ENCODE measurements around the gene SPAG9.

The SPAG9 gene

DNA sequence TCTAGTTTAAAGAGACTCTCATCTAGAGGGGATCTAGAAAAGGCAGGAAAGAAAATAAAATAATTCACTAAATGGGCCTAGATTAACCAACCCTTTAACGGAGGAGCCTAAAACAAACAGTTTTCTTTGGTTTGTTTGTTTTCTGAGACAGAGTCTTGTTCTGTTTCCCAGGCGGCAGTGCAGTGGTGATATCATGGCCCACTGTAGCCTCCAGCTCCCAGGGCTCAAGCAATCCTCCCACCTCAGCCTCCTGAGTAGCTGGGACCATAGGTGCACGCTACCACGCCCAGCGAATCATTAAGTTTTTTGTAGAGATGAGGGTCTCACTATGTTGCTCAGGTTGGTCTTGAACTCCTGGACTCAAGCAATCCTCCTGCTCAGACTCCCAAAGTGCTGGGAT is 132.2 kb downstream of the SPAG9 start:
- no peak for DNase-seq (ENCODE audit: low spot score)

GRCh38 chr17:50986989-50987660 is 133.5 kb downstream of the SPAG9 start:
- no peak for DNase-seq (ENCODE audit: low spot score)

DNA sequence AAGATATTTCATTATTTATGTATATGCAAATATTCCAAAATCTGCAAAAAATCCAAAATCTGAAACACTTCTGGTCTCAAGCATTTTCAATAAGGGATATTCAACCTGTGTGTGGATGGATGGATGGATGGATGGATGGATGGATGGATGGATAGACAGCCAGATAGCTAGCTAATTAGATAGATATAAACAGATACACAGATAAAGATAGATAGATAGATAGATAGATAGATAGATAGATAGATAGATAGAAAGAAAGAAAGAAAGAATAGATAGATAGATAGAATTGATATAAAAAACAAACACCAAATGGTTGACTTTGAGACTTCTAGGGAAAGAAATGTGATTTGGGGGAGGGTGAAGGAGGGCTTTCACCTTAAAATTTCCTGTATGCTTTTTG is 139.4 kb downstream of the SPAG9 start:
- no peak for DNase-seq (ENCODE audit: low spot score)

- DNase-seq (ENCODE audit: low spot score): no peak
Observed at GRCh38 chr17:50979524-50979927, 141.1 kb downstream of the SPAG9 start.

GRCh38 chr17:50977487-50978159 is 143.0 kb downstream of the SPAG9 start:
- no peak for DNase-seq (ENCODE audit: low spot score)

- DNase-seq (ENCODE audit: low spot score): no peak
Observed at GRCh38 chr17:50976951-50977472, 143.7 kb downstream of the SPAG9 start.

DNA sequence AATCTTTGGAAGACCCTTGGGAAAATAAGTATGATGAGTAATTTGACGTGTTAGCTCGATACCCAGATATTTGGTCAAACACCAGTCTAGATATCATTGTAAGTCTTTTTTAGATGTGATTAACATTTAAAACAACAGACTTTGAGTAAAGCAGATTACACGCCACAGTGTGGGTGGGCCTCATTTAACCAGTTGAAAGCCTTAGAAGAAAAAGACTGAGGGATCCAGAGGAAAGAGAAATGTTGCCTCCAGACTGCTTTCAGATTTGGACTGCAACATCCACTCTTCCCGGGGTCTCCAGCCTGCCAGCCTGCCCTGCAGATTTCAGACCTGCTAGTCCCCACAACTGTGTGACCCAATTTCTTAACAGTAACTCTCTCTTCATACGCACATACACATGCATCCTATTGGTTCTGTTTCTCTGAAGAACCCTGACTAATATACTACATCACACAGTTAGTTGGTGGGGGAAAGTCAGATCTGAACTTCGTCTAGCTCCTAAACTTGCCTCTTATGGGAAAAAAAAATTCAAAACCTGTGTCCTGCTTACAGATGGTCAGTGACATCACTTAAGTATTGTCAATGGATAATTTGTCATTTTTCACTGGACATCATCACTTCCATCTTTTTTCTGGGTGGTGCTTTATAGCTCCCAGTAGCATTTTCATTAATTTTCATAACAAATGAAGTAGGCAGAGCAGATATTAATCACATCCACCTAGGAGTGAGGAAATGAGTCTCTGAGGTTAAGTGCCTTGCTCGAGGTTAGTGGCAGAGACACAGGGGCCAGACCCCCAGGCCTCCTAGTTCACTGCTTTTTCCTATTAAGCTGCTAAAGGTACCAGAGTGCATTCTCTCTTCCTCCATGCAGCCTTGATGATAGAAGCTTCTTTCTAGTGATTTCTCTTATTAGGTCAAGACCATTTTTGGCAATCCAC is 146.8 kb downstream of the SPAG9 start:
- DNase-seq (ENCODE audit: low spot score): no peak

DNA sequence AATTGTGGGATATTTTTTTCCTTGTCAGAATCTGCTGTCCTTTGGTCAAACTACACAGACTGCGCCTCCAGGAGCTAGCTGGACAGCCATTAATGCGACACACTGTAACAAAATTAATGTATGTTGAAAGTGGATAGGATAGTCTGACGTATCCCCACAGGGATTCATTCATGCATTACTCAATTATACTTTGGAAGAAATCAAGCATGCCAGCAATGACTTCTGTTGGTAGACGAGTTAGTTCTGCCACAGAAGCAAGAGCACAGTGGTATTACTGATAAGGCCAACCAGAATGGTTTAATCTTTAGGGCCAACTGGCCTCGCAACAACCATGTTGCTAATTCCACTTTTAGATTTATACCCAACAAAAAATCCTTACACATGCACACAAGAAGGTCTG is 148.1 kb downstream of the SPAG9 start:
- no peak for DNase-seq (ENCODE audit: low spot score)

GRCh38 chr17:50967795-50968194 is 152.9 kb downstream of the SPAG9 start:
- DNase-seq (ENCODE audit: low spot score): no peak

GRCh38 chr17:50966163-50966666 is 154.5 kb downstream of the SPAG9 start:
- no peak for DNase-seq (ENCODE audit: low spot score)

DNA sequence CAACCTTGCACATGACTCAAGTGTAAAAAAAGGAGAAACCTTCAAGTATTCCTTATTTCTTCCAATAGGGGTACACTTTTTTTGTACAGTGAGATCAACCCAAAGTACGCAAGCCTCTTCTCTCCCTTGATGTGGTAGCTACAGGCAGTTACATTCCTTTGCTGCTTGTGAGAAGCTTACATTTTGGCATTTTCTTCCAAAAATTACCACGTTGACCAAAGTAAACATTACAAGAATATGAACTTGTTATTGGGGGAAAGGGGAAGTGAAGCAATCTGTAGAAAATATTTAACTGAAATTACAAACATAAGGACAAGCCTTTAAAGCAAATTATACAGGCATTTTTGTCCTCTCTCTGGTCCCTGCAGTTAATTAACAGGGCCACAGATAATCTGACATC is 157.5 kb downstream of the SPAG9 start:
- no peak for DNase-seq (ENCODE audit: low spot score)

- DNase-seq (ENCODE audit: low spot score): no peak
Observed at GRCh38 chr17:50961282-50962220, 159.1 kb downstream of the SPAG9 start.

- DNase-seq (ENCODE audit: low spot score): no peak
Observed at GRCh38 chr17:50959341-50959740, 161.3 kb downstream of the SPAG9 start.

GRCh38 chr17:50957600-50958575 is 162.8 kb downstream of the SPAG9 start:
- DNase-seq (ENCODE audit: low spot score): no peak

DNA sequence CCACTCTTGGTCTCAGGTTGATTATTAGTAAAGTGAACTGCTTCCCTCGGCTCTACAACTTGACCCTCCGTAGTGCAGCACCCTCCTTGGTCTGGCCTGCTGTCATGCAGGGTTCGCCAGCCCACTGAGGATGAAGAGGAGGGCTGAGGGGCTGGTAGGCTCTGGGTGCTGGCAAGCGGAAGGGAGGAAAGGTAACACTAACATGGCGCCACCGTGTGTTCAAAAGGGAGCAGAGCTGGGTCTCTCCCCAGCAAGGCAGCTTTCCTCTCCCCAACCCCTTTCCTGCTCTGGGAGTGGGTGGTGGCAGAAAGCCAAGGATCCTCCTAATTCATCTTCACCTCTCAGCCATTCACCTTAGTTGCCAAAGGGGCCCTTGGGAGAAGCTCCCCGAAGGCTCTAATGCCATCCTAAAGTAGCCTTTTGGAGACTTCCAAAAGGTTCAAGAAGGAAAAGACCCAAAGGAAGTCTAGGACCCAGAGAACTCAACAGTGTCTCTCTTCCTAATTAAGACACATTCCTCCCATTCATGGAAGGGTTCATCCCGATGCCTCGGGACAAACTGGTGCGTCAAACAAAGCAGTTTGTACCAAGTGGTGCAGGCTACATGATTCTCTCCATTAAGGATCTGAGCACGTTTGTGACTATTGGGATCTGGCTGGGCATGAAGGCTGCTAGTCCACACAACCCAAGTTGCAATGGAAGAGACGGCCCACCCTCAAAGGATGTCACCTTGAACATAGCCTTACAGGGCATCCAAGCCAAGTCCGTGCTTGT is 163.7 kb downstream of the SPAG9 start:
- peak; percentile 67 for DNase-seq (ENCODE audit: low spot score)

- DNase-seq (ENCODE audit: low spot score): no peak
Observed at GRCh38 chr17:50956409-50956749, 164.3 kb downstream of the SPAG9 start.

DNA sequence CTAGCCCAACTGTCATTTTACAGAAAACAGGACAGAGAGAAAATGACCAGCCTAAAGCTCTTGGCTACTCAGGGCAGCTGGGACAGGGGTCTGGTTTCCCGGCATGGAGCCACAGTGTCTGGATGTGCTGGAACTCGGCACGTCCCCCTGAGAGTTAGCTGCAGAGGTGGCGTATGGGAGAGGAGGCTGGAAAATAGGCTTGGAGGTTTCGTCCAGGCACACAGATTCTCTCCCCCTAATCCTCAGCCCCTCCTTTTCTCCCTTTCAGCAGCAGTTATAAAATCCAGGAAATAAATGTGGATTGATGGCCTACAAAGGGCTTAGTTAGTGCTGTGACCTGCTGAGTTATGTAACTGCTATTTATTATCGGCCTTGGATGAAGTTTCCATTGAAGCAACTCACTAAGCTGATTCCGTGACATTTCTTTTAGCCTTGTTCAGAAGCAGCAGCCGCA is 165.0 kb downstream of the SPAG9 start:
- DNase-seq (ENCODE audit: low spot score): no peak

DNA sequence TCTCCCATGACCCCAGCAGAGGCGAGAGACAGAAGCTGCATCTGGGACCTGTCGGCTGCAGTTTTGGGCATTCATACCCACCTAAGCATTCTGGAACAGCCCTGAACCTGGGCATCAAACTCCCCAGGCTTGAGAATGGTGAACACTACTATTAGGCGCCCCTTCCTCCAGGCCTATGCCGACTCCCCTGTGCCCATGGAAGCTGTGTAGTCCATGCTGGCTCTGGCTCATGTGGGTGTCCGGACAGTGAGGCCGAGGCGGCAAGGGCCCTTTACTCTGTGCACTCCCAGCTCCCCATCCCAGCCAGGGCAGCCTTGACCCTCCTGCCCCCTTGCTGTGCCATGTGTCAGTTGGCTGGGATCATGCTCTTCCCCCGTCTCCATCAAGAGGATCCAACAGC is 165.5 kb downstream of the SPAG9 start:
- no peak for DNase-seq (ENCODE audit: low spot score)

- DNase-seq (ENCODE audit: low spot score): no peak
Observed at GRCh38 chr17:50954641-50955121, 166.0 kb downstream of the SPAG9 start.
